Measurements from ENCODE around the gene NALF2.

NALF2 gene

GRCh38 chrX:69503782-69504625, at the start of gene NALF2:
NALF2 (plus strand) TSS chrX:69504326; CDS start chrX:69505283, 957 bp downstream.
- peak; percentile 38 for DNase-seq

GRCh38 chrX:69457756-69458155, 46.4 kb upstream of the NALF2 start:
- DNase-seq = no peak

- no peak for DNase-seq
Measured at GRCh38 chrX:69466546-69466945, 37.6 kb upstream of the NALF2 start.

GRCh38 chrX:69469975-69470374, 34.2 kb upstream of the NALF2 start:
- DNase-seq = no peak

- DNase-seq = no peak
Measured at GRCh38 chrX:69489625-69490024, 14.5 kb upstream of the NALF2 start.

GRCh38 chrX:69493193-69493592, 10.9 kb upstream of the NALF2 start:
- no peak for DNase-seq

- no peak for DNase-seq
Measured at GRCh38 chrX:69493766-69494165, 10.4 kb upstream of the NALF2 start.

- no peak for DNase-seq
Measured at GRCh38 chrX:69496183-69496582, 7.9 kb upstream of the NALF2 start.

- peak; percentile 50 for DNase-seq
Measured at GRCh38 chrX:69501429-69501828, 2.7 kb upstream of the NALF2 start.

- DNase-seq = peak; percentile 10
Measured at GRCh38 chrX:69503228-69503781, 821 bp upstream of the NALF2 start.

GRCh38 chrX:69504626-69505612, 793 bp downstream of the NALF2 start:
- no peak for DNase-seq

GRCh38 chrX:69505772-69506616, 1.9 kb downstream of the NALF2 start:
- no peak for DNase-seq

- DNase-seq = no peak
Measured at GRCh38 chrX:69506617-69507499, 2.7 kb downstream of the NALF2 start.

GRCh38 chrX:69507500-69507789, 3.3 kb downstream of the NALF2 start:
- DNase-seq = no peak

- no peak for DNase-seq
Measured at GRCh38 chrX:69508610-69509009, 4.5 kb downstream of the NALF2 start.

- no peak for DNase-seq
Measured at GRCh38 chrX:69510137-69510715, 6.1 kb downstream of the NALF2 start.

- DNase-seq = no peak
Measured at GRCh38 chrX:69510914-69511513, 6.9 kb downstream of the NALF2 start.

GRCh38 chrX:69522052-69522451, 17.9 kb downstream of the NALF2 start:
- no peak for DNase-seq

- DNase-seq = no peak
Measured at GRCh38 chrX:69523314-69523713, 19.2 kb downstream of the NALF2 start.

GRCh38 chrX:69524781-69525363, 20.7 kb downstream of the NALF2 start:
- DNase-seq = no peak
